Brain pericyte (primary cell): ENCODE data around the gene COMMD9.
A peak's percentile ranks its signal among the peaks of the same experiment; 100 is the strongest.
"Not testable (repeated sequence)": the region's sequence is repeated elsewhere in the genome, so short reads cannot be mapped to it uniquely, and the experiment has no call there.

Source experiments
- DNase-seq: peaks from one replicate; pipeline ENCODE4 v3.0.0-alpha.2; 2012; ENCODE audit warnings: low read depth, low spot score

Gene COMMD9

DNA sequence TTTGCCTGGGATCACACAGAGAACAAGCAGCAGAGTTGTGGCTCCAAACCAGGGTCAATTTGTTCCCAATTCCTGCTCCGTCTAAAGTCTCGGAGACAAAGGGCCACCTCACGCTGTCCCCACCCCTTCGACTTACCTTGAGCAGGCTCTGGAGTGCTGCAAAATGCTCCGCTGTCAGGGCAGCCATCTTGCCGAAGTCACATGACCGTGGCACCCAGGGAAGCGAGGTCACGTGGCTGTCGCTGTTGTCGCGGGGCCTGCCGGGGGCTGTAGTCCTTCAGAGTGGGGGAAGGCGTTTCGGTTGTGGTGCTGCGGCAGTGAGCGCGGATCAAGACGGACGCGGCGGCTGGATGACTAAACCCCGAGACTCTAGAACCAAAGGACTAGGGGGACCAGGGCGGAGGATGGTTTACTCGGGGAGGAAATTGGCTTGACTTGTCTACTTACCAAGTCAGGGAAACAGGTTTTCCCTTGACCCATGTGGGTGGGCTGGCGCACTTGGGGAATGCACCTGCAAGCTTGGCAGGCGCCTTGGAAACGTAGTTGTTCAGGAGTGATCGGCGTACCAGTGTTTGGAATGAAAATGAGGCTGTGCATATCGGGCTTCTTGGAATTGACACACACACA lies at the start of gene COMMD9:
TSS of gene COMMD9 (minus strand) at position 199 of the 627 bp plus-strand sequence. CDS start at position 187, 12 bp downstream.
- DNase-seq: peak; percentile 56

DNA sequence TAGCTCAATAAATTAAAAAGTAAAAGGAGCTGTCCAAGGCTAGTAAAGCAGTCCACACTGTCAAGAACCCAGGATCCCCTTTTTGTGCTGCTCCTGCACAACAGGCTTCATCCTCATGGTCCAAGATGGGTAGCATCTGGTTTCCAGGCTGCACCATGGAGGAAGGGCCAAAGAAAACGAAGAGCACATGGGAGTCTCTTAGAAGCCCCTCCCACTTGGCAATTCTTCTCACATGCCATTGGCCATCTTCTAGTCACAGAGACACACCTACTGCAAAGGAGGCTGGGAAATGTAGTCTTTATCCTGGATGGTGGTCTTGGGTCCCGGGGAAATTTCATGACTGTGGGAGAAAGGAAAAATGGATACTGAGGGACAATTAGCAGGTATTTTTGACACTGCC lies 44.7 kb upstream of the COMMD9 start:
- DNase-seq: no peak

DNA sequence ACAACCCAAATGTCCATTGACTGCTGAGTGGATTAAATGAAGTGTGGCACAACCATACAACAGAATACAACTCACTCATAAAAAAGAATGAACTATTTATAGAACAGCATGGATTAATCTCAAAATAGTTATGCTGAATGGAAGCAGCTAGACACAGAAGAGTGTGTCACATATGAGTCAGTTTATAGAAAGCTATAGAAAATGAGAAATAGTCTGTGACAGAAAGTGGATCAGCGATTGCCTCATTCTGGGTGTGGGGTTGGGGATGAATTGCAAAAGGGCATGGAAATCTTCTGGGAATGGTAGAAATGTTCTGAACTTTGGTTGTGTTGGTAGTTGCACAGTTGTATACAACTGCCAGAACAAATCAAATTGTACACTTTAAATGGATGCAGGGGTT lies 44.2 kb upstream of the COMMD9 start:
- no peak for DNase-seq

DNA sequence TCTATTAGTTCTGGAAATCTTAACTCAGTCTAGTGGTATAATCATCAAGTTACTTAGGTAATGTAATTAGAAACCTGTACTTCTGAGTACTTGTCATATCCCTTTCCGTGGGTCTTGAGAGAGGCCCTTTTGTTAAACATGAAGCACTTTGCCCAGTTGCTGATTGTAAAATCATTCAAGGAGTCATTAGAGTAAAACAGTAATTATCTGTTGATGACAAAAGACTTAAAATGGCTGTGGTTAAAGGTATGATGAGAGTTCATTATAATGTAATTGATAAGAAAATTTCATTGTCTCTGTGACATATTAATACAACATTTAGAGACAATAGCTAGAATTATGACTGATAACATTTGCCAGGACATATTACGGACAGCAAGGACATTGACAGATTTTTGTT lies 41.2 kb upstream of the COMMD9 start:
- DNase-seq: no peak

DNA sequence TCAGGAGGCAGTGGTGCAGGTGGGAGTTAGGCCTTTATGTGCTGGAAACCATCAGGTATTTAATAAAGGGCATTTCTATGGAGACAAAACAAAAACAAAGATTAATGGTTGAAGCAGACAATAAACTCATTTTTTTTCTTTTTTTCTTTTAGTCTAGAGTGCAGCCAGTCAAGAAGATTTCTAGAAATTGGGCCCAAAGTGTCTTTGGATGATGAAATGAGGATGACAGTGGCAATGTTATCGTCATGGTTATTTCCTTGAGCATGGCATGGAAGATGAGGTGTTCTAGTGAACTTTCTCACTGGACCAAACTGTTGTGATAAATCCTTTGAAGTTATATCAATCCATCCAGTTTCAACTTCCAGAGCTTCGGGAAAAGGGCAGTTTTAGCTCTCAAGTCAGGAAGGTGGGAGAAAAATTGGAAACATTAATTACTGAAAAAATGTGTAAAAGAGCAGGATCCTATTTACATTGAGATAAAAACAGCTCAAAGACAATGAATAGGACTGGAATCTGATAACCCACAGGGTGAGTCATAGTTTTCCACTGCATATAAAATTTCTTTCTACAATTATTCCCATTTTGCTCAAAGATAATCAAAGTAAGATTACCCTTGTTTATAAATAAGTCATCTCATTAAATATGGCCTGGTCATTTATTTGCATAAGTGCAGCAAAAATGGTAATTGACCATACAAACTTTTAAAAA lies 39.9 kb upstream of the COMMD9 start:
- no peak for DNase-seq

DNA sequence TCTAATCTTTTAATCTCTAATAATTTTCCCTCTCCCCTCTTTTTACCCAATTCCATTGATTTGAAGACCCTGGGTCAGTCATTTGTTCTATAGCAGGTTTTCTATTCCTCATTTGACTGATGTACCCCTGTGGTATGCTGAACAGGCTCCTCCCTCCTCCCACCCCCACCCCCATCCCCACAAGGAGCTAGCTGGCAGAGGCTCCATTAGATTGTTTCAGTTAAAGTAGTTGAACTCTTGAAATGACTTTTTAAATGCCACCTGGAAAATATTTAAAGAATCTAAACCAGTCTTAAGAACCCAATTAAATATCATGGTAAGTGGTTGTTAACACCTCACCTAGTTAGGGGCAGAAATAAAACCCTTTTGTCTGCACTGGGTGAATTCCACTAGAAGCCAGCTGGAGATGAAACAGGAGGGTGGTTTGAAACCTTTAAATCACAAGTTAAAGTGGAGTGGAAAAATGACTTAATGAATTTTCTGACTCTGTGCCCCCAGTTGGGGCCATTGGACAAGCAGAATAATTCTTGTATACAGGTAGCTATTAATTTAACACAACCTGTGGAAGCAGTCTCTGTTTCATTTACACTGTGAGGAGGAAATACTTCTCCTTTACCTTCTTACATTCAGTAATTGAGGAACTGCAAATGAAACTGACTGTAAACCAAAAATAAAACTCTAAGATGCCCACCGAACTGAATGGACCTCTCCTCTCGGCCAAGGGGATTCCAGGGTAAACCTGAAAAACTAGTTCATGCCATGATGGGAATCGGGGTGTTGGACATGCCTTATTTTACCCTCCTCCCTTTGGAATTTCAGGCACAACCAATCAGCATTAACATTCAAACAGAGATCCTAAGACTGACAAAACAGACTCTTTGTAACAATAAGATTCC lies 37.5 kb upstream of the COMMD9 start:
- no peak for DNase-seq

DNA sequence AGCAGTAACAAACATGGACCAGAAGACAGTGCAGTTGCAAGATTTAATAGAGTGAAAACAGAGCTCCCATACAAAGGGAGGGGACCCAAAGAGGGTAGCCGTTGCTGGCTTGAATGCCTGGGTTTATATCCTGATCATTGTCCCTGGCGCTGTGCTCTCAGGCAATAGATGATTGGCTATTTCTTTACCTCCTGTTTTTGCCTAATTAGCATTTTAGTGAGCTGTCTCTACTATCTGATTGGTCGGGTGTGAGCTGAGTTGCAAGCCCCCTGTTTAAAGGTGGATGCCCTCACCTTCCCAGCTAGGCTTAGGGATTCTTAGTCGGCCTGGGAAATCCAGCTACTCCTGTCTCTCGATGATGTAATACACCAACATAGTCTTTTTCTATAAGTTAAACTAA lies 36.2 kb upstream of the COMMD9 start:
- not testable (repeated sequence) for DNase-seq

DNA sequence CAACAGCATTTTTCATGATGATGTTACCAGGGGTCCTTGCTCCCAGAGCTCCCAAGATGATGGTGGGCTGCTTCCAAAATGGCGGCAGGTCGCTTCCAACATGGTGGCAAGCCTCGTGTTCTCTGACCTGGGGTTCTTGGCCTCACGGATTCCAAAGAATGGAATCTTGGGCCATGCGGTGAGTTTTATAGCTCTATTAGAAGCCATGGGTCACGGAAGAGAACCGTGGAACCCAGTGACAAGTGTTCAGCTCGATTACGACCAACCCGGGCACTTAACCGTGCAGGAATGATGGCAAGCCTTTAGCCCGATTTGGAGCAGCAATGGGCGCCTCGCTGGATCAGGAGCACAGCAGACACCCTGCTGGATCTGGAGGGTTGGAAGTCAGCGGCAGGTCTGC lies 35.7 kb upstream of the COMMD9 start:
- DNase-seq: not testable (repeated sequence)

DNA sequence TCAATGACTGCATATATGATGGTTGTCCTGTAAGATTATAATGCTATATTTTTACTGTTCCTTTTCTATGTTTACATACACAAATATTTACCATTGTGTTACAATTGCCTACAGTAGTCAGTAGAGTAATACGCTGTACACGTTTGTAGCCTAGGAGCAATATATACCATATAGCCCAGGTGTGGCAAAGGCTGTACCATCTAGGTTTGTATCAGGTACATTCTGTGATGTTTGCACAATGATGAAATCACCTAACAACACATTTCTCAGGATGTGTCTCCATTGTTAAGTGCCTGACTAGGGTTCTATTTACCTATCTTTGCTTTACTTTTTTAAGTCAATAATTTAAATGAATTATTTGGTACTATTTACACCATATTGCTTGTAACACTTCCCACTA lies 28.8 kb upstream of the COMMD9 start:
- DNase-seq: no peak

DNA sequence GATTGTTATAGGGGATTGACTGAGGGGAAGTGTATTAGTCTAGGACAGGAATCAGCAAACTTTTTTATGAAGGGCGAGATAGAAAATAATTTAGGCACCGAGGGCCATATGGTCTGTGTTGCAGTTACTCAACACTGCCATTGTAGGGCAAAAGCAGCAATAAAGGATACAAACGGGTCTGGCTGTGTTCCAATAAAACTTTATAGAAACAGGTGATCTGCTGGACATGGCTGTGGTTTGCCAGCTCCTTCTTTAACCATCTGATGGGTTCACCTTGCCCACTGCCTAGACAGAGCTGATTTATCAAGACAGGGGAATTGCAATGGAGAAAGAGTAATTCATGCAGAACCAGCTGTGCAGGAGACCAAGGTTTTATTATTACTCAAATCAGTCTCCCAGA lies 26.8 kb upstream of the COMMD9 start:
- DNase-seq: no peak

DNA sequence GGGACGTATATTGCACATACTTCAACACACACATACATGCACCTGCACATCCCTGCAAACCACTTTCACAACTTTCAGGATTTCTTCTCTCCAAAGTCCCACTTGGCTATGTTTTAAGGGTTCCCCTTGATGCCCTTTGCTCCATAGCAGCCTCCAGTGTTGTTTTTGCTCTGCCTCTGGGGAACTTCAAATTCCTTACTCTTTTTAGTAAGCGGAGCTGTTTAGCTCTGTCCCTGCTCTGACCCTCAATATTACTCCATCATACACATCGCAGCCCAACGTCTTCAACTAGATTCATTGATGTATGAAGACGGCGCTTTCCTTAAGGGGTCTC lies 25.2 kb upstream of the COMMD9 start:
- DNase-seq: no peak

DNA sequence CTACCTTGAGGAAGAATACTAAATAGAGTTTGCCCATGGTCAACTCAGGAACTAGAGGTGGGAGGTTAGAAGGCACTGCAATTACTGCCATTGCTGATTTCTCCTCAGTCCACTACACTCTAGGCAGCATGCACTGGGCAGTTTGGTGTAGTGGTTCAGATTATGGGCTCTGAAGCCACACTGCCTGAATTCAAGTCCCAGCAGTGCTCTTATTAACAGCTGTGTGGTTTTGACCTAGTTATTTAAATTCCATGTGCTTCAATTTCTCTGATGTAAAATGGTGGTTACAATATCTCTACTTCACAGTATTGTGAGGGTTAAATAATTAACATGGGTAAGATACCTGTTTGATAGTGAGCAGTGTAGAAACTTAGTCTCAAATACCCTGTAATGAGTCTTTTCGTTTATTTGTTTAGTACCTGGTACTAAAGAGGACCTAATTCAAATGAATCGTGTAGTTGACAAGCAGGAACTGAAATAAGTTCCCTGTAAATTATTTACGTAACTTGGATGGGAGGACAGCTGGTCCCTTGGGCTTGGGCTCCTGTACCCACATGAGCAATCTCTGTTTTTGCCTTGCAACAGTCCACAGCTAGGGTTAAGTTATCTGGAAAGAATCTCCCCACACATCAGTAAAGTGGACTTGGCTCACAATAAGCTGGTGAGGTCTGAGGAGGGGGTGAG lies 24.7 kb upstream of the COMMD9 start:
- no peak for DNase-seq

DNA sequence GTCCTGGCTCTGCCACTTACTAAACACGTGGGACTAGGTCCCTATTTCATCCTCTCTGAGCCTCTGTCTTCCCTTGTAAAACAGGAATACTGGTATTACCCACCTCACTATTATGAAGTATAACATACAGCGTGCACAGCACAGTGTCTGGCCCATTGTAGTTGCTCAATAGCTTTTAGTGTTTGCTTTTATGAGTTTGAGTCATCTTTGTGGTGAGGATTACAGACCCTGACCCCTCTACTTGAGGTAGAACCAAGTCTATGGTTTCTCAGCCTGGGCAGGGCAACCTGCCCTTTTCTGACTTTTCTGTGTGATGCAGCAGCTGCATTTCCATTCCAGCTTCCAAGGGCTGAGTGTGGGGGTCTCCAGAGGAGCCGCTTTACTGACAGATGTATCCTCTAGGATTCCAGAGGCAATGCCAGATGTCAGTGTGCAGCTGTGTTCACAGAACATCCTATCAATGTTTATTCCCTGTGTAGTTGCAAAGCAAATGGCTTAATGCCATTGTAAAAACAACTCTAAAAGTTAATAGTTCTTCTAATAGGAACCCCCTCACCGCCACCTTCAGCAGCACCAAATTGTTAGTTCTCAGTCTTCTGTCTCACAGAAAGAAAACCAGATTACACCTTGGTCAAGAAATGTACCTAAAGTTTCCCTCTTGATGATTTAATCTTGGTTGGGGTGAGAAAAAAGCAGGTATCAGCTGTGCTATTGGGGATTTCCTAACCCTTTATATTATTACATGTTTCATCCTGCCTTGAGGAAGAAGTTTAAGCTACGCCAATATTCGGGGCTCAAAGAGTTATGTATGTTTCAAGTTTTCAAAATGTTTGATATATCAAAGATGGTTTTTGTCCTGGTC lies 23.6 kb upstream of the COMMD9 start:
- peak; percentile 60 for DNase-seq

DNA sequence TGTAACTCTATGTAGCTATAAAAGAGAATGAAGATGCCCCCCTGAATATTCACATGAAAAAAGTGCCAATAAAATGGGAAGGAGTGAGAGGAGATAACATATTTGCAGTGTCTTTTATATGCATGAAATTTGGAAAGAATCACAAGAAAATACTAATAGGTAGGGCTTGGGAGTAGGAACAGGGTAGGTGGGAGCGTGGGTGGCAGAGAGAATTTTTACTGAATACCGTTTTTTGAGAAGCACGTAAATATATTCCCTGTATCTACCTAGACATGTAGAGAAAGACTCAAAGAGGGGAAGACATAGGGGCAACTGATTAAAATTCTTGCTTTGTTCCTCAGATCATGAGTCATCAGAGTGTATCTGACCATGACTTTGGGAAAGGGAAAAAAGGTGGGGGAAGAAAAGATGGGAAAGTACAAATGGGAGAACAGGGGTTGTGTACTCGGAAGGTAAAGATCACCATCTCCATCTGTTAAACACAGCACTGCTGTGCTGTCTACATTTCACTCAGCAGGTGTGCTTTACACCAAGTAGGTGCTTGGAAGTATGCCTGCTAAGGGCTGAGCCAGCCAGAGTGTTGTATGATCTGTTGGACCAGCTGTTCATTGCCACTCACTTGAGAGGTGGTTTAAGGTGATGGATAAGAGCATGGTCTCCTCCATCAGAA lies 22.8 kb upstream of the COMMD9 start:
- DNase-seq: no peak

DNA sequence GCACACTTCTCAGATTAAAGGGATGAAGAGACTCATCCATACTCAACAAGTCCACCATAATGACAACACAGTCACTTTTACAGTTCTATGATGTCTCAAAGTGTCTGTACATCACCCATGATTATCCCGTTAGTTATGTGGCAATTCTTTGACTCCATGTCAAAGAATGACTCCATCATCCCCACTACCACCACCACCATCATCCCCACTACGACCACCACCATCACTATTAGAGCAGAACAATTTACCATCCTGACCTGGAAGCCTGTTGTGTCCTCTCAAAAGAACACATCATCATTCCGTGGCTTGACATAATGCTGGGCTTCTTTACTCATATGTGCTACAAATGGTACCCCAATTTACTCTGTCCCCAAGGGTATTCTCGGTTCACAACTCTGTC lies 20.6 kb upstream of the COMMD9 start:
- no peak for DNase-seq

DNA sequence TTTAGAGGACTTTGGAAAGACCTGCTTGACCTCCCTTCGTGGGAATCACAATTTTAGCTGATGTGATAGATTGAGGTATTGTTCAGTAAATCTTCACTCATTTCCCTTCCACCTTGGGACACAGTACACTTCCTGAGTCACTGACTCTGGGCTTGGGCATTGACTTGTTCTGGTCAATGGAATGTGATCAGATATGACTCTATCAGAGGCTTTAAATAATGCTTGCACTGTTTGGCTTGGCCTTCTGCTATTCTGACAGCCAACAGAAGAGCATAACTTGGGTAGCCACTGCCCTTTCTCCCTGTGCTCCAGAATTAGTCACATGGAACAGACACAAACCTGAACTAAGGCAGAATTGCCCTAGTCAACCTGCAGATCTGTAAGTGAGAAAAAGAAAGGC lies 19.4 kb upstream of the COMMD9 start:
- DNase-seq: no peak

DNA sequence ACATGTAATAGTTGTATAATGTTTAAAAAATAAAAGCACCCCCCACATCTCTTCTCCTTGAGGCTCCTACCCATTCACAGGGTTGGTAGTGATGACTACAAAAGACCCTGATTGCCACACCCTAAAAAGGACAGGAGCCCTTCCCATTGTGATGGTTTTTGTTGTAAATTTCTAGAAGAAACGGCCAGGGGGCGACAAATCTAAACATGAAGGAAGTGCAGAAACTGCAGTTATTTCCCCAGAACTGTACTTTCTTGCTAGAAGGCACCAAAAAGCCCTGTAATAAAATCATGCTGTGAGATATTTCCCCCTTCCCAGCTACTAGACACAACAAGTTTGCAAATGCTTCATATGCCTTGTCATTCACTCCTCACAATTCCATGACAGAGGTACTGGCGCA lies 17.7 kb upstream of the COMMD9 start:
- no peak for DNase-seq

DNA sequence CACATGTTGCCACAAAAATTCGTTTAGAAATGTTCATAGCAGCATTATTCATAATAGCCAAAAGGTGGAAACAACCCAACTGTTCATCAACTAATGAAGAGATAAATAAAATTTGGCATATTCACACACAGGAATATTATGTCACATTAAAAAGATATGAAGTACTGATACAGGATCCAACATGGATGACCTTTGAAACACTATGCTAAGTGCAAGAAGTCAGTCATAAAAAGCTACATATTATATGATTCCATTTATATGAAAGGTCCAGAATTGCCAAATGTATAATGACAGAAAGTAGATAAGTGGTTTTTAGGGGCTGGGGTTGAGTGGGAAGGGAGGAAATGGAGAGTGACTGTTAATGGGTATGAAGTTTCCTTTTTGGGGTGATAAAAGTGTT lies 15.8 kb upstream of the COMMD9 start:
- DNase-seq: no peak

DNA sequence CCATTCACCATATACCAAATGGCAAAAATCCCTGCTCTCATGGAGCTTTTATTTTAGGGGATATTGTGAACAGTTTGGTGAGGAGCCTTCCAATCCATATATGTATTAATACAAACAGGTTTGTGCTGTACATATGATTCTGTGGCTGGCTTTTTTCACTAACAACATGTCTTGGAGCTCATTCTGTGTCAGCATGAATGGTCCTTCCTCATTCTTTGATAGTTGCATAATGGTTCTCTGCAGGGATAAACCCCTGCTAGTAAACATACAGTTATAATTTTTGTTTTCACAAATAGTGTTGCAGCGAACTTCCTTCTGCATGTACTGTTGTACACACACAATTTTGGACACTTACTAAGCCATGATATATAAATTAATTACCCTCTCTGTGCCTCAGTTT lies 15.1 kb upstream of the COMMD9 start:
- no peak for DNase-seq

DNA sequence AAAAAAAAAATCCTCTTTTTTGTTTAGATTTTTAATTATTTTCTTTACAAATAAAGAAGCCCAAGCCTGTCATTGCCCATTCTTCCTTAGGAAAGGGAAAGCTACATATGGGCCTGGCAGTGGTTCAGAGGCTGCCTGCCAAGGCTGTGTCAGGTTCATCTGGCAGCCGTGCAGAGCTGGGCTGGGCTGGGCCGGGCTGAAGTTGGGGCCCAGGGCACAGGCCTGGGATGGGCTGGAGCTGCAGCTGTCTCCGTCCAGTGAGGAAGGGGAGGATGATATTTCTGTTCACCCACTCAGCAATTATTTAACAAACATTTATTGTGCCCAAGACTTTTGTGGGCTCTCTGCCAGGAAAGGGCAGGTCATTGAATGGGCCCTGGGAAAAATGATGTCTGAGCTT lies 11.4 kb upstream of the COMMD9 start:
- no peak for DNase-seq
